Kidney glomerular epithelial cell (primary cell): ENCODE measurements around the gene GBX2.

Source experiments
- DNase-seq: peaks from one replicate; lab custom pipeline; 2025; lab: John Stamatoyannopoulos, UW

GBX2 gene

DNA sequence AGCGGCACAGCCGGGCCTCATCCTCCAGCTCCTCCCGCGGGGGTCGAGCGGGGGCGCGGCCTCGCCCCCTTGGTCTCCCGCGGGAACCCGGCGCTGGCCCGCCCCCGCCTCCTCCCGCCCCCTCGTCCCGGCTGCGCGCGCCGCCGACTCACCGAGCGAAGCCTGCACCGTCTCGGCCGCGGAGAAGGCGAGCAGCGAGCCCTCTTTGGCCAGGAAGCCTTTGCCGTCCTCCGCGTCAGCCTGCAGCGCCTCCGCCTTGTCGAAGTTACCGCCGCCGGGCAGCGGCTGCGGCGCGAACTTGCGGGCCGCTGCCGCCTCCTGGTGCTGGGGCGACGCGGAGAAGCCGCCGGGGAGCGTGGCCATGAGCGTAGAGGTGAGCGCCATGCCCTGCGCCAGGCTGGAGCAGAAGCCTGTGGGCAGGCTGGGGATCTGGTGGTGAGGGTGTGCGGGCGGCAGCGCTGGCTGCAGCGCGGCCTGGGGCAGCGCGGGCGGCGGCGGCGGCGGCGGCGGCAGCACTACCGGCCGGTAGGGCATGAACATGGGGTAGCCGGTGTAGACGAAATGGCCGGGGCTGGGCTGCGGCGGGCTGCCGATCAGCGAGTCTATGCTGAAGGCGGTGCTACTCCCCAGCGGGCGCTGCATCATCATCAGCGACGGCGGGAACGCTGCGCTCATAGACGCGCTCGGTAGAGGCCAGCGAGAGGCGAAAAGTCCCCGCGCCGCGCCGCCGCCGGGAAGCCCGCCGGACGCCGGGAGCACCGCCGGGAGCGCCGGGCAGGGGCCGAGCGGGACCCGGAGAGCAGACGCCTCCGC is 683 bp downstream of the GBX2 start:
- DNase-seq: peak; percentile 34

GRCh38 chr2:236166796-236167296 is 1.3 kb downstream of the GBX2 start:
- DNase-seq: no peak

- DNase-seq: no peak
These were observed 2.1 kb downstream of the GBX2 start for GRCh38 chr2:236165842-236166795.

DNA sequence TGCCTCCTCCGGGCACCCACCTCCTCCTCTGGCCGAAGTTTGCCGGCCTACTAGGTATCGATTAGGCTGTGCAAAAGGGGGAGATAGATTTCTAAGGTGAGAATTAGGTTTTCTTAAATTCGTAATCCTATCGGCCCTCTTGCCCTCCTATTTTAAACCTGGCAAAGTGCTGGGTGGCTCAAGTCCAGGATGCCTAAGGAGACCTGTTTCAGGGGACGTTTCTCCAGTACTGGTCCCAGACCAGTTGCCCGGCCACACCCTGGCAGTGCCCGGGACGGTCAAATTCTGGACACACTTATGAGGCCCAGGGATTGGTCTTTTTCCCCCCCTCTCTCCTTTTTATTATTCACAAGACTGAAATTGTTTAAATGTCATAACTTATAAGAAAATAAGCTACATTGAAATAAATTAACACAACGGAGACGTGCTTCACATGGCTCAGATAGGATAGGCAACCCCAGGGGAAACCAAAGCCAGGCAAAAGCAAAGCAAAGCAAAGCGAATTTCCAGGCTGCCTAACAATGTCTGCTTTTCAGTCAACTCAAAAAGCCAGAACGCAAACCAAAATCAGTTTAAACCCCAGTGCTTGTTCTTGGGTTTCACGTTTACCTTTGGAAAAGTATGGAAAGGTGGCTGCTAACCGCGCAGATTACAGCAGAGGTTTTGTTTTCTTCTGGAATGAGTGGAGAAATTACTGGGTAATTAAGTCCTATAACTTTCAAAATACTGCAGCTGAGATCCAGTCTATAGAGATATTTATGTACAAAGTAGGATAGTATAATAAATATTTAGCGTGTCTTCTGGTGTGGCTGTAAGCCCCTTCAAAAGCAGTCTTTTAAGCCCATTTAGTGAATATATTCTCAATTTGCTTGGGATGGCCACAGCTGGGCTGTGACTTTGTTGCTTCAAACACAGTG is 3.0 kb downstream of the GBX2 start:
- no peak for DNase-seq

- DNase-seq: no peak
These were observed 3.8 kb downstream of the GBX2 start for GRCh38 chr2:236164201-236164924.

GRCh38 chr2:236163471-236164200 is 4.5 kb downstream of the GBX2 start:
- no peak for DNase-seq

- no peak for DNase-seq
These were observed 5.2 kb downstream of the GBX2 start for GRCh38 chr2:236162882-236163470.

DNA sequence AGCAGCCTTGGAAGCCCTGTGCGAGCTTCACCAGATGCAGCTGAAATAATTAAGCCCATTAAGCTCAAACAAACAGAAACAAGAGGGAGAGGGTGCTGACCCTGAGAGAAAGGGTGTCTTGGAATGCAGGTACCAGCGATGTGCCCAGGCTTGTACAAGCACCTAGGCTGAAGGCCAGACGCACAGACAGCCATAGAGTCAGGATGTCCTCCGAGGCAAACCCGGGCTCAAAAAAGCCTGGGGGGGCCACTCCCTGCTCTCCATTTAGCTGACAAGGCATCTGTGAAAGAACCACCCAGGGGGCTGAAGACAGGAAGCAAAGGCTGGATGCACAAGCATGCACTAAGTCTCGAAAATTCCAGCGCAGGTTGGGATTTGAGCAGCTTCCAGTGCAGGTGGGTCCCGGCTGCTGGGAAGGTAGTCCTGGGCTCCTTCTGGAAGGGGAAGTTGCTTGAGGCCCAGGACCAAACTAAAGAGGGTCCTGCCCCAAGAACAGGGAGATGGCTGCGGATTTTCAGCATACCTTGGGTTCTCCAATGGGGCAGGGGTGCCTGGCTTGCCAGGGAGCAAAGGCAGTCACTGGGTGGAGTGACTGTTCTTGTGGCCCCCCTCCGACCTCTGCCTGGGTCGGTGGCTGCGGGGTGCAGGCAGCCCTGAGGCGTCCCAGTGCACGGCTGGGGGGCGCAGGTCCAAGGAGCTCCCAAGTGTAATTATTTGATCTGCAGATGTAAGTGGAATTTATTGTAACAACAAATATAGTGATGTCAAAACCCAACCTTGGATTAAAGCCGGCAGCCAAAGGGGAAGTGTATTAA is 5.9 kb downstream of the GBX2 start:
- no peak for DNase-seq

DNA sequence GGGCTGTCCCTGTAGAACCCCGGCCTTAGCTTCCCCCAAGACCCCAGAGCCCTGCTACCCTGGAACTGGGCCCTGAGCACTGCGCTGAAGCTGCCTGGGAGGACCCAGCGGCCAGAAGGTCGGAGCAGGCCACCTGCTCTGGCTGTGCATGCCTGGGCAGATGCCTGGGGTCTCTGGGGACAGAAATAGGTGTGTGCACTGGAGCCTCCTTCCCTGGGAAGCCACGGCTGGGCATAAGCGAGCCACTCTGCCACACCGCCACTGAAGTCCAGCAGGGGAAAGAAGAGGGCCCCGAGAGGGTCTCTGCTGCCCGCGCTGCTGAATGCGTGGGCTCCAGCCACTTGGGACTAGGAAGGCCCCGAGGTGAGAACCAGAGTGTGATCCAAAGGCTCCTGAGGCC is 6.7 kb downstream of the GBX2 start:
- no peak for DNase-seq

DNA sequence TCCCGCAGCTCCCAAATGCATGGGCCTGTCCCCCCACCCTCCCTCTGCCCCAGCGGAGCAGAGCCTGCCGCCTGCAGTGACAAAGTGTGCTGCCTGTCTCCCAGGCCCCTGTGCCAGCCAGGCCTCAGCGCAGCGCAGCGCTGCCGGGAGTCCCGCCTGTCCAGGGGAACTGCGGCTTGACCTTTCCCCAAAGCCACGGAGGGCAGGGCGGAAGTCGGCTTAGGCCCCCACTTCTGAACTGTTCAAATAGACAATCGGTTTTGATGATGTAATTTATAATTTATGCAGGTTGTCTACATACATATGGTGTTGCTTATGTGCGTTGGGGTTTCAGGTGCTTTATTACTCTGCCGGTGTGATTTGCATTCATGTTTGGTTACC is 7.1 kb downstream of the GBX2 start:
- DNase-seq: no peak

DNA sequence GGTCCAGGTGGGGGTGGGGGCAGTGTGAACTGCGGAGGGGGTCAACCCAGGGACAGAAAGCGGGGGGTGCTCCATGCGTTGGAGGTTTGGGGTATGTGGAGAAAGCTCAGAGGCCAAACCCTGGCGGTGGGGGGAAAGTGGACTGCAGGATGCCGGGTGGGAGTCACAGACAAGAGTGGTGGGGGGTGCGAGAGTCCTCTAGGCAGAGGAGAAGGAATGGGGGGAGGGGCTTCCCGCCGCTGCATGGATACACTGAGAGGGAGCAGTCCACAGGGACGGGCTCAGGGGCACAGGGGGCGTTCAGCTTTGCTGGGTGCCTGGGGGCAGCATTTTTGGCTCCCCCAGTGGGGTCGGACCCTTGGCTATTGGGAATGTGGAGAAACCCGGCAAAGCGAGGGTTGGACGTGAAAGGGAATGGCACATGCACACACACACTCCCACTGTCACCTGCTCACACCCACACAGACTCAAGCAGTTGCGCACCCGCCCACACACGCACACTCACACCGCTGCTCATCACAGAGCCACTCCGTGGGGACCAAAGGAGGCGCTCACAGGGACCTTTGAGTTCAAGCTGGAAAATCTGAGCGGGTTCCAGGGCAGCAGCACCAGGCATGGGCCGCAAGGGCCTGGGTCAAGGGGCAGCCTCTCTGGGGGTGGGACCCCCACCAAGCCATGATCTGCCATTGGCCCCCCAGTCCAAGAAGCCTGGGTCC is 7.7 kb downstream of the GBX2 start:
- DNase-seq: no peak

- DNase-seq: no peak
These were observed 8.4 kb downstream of the GBX2 start for GRCh38 chr2:236159778-236160170.

GRCh38 chr2:236158969-236159777 is 9.0 kb downstream of the GBX2 start:
- DNase-seq: no peak

DNA sequence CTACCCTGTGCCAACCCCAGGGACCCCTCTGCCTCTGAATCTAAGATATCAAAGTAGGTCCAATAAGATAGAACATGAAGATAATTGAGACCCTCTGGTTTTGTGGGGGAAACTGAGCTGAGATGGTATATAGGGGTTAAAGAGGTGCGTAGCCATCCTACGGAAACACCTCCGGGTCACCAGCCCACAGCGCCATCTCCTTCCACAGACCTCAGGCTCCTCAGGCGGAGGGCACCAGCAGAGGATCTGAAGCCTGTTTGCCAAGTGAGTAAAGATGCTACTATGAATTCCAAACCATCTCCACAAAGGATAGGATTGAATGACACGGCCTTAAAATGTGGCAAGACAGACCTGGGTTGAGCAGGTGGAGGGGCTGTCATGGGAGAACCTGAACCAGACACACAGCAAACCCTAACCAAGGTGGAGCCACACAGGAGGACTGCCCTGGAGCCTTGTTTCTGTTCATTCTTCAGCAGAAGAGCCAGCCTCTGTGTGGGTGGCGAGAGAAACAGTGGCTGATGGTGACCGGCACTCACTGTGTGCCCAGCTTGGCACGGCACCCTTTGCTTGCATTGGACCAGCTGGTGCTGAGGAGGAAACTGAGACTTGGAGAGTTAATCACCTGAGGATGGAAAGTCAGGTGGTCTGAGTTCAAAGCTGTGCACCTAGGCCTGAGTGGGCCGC is 10.2 kb downstream of the GBX2 start:
- DNase-seq: no peak

- no peak for DNase-seq
These were observed 10.8 kb downstream of the GBX2 start for GRCh38 chr2:236157366-236157765.

DNA sequence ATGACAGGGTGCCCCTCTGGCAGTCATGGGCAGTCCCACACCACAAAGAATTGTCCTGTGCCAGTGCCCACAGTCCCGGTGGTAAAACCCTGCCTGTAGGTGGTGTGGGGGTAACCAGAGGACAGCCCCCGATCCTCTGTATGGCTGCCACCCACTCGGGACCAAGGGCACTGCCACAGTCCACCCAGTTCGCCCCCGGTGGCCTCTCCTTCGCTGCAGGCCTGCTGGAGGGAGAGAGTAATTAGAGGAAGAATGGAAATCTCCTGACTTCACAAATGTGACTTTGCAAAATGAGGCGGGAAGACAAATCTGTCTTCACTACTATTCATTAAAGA is 11.4 kb downstream of the GBX2 start:
- DNase-seq: no peak
